Skin epidermis (tissue), 12 donors: ENCODE measurements around the gene MYCBPAP.
A peak's percentile ranks its signal among the peaks of the same experiment; 100 is the strongest.

Source experiments
- H3K27ac ChIP-seq, 21 experiments: fragments of 200-600 bp; sonication (generic) in 11 of 21; one replicate each; pipeline ENCODE4 v1.5.0; 2020; ENCODE audit warnings: mild to moderate bottlenecking in 3 of 21, inconsistent platforms in 2 of 21, moderate library complexity in 2 of 21
- H3K4me3 ChIP-seq, 7 experiments: fragments of 200-600 bp; sonication (generic) in 2 of 7; one replicate each; pipeline ENCODE4 v1.5.0; 2020; ENCODE audit warnings: inconsistent platforms in 2 of 7, mild to moderate bottlenecking in 2 of 7, moderate library complexity in 1 of 7

MYCBPAP gene

GRCh38 chr17:50546701-50547034 is 38.4 kb downstream of the MYCBPAP start:
- peak overlapping the region in 6 of 7 experiments; percentile 43 to 74 (median 52) for H3K4me3 ChIP-seq

GRCh38 chr17:50547035-50547735 is 38.9 kb downstream of the MYCBPAP start, which contains the start of gene SPATA20:
SPATA20 (plus strand) TSS chr17:50547174; CDS start chr17:50547209, 35 bp downstream.
- peak within 1 kb of the TSS; percentile 43 to 74 (median 55) for H3K4me3 ChIP-seq
- peak within 1 kb of the TSS in 20 of 21 experiments; percentile 58 to 93 (median 84) for H3K27ac ChIP-seq

More at GRCh38 chr17:50546701-50547034, 38.4 kb downstream of the MYCBPAP start:
- peak overlapping the region in 8 of 21 experiments; percentile 84 to 93 (median 88) for H3K27ac ChIP-seq

GRCh38 chr17:50547736-50548083 is 39.5 kb downstream of the MYCBPAP start:
- Histone ChIP-seq H3K27ac (peak overlapping the region in 11 of 21 experiments; percentile 58 to 93 (median 87)), H3K4me3 (peak overlapping the region in 6 of 7 experiments; percentile 43 to 74 (median 57))

- no peak overlapping the region for H3K4me3 ChIP-seq
- no peak overlapping the region for H3K27ac ChIP-seq
Measured at GRCh38 chr17:50548831-50549230, 40.6 kb downstream of the MYCBPAP start.

GRCh38 chr17:50549256-50549941 is 41.2 kb downstream of the MYCBPAP start:
- H3K4me3 ChIP-seq: no peak overlapping the region
- no peak overlapping the region for H3K27ac ChIP-seq

GRCh38 chr17:50549969-50550368 is 41.7 kb downstream of the MYCBPAP start:
- Histone ChIP-seq H3K27ac (no peak overlapping the region), H3K4me3 (no peak overlapping the region)

- H3K4me3 ChIP-seq: no peak overlapping the region
- no peak overlapping the region for H3K27ac ChIP-seq
Measured at GRCh38 chr17:50550661-50551432, 42.6 kb downstream of the MYCBPAP start.

- Histone ChIP-seq H3K4me3 (no peak overlapping the region), H3K27ac (no peak overlapping the region)
Measured at GRCh38 chr17:50551433-50551815, 43.2 kb downstream of the MYCBPAP start.

- no peak overlapping the region for H3K4me3 ChIP-seq
- H3K27ac ChIP-seq: no peak overlapping the region
Measured at GRCh38 chr17:50551884-50552283, 43.6 kb downstream of the MYCBPAP start.

GRCh38 chr17:50554201-50554600 is 46.0 kb downstream of the MYCBPAP start:
- Histone ChIP-seq H3K4me3 (no peak overlapping the region), H3K27ac (no peak overlapping the region)

- no peak overlapping the region for H3K27ac ChIP-seq
- H3K4me3 ChIP-seq: no peak overlapping the region
Measured at GRCh38 chr17:50556803-50557202, 48.6 kb downstream of the MYCBPAP start.

- Histone ChIP-seq H3K27ac (no peak overlapping the region), H3K4me3 (no peak overlapping the region)
Measured at GRCh38 chr17:50557630-50558029, 49.4 kb downstream of the MYCBPAP start.

- Histone ChIP-seq H3K4me3 (no peak overlapping the region), H3K27ac (peak overlapping the region in 1 of 21 experiments; percentile 29)
Measured at GRCh38 chr17:50558091-50558490, 49.9 kb downstream of the MYCBPAP start.

GRCh38 chr17:50558581-50558940 is 50.3 kb downstream of the MYCBPAP start:
- Histone ChIP-seq H3K4me3 (no peak overlapping the region), H3K27ac (peak overlapping the region in 1 of 21 experiments; percentile 29)

GRCh38 chr17:50558941-50559614 is 50.8 kb downstream of the MYCBPAP start:
- Histone ChIP-seq H3K4me3 (peak overlapping the region in 5 of 7 experiments; percentile 1 to 56 (median 12)), H3K27ac (peak overlapping the region in 3 of 21 experiments; percentile 29 to 34 (median 31))

GRCh38 chr17:50559674-50560184 is 51.5 kb downstream of the MYCBPAP start:
- H3K4me3 ChIP-seq: peak overlapping the region; percentile 39 to 56 (median 49)
- peak overlapping the region in 4 of 21 experiments; percentile 31 to 75 (median 34) for H3K27ac ChIP-seq

GRCh38 chr17:50560185-50560824 is 52.1 kb downstream of the MYCBPAP start, which contains the start of gene CACNA1G:
CACNA1G (plus strand) TSS chr17:50560715; CDS start chr17:50561460, 745 bp downstream.
- H3K4me3 ChIP-seq: peak within 1 kb of the TSS; percentile 39 to 56 (median 49)
- H3K27ac ChIP-seq: peak within 1 kb of the TSS in 14 of 21 experiments; percentile 4 to 75 (median 44)

- H3K4me3 ChIP-seq: peak overlapping the region; percentile 39 to 56 (median 49)
- H3K27ac ChIP-seq: peak overlapping the region in 14 of 21 experiments; percentile 4 to 75 (median 44)
Measured at GRCh38 chr17:50560931-50561745, 52.9 kb downstream of the MYCBPAP start.
